GM18502 (cell line): ENCODE data around the gene PXMP4.
"Not testable (repeated sequence)": the region's sequence is repeated elsewhere in the genome, so short reads cannot be mapped to it uniquely, and the experiment has no call there.

Source experiments
- ATAC-seq: cut with Tn5 transposase; IDR thresholded peaks from one replicate; pipeline ENCODE4 v1.9.1; 2021; ENCODE audit warnings: mild to moderate bottlenecking; ENCODE audit not compliant: unreplicated experiment, poor library complexity

PXMP4 gene

GRCh38 chr20:33704197-33704924 lies 15.7 kb downstream of the PXMP4 start:
- no peak for ATAC-seq

GRCh38 chr20:33703498-33704137 lies 16.5 kb downstream of the PXMP4 start:
- ATAC-seq: no peak

GRCh38 chr20:33702861-33703260 lies 17.2 kb downstream of the PXMP4 start:
- ATAC-seq: no peak

- ATAC-seq: no peak
Observed at GRCh38 chr20:33701629-33702450, 18.3 kb downstream of the PXMP4 start.

GRCh38 chr20:33700696-33701441 lies 19.2 kb downstream of the PXMP4 start:
- not testable (repeated sequence) for ATAC-seq

- ATAC-seq: not testable (repeated sequence)
Observed at GRCh38 chr20:33698966-33699365, 21.1 kb downstream of the PXMP4 start.

- no peak for ATAC-seq
Observed at GRCh38 chr20:33697129-33697528, 23.0 kb downstream of the PXMP4 start.

- ATAC-seq: no peak
Observed at GRCh38 chr20:33696448-33696847, 23.7 kb downstream of the PXMP4 start.

GRCh38 chr20:33694639-33695012 lies 25.5 kb downstream of the PXMP4 start:
- no peak for ATAC-seq

GRCh38 chr20:33693741-33694638 lies 26.1 kb downstream of the PXMP4 start:
- ATAC-seq: no peak

GRCh38 chr20:33693289-33693688 lies 26.8 kb downstream of the PXMP4 start:
- ATAC-seq: no peak

GRCh38 chr20:33689973-33690372 lies 30.1 kb downstream of the PXMP4 start:
- ATAC-seq: no peak

- ATAC-seq: no peak
Observed at GRCh38 chr20:33689493-33689892, 30.6 kb downstream of the PXMP4 start.

GRCh38 chr20:33688938-33689424 lies 31.1 kb downstream of the PXMP4 start:
- no peak for ATAC-seq

GRCh38 chr20:33687993-33688937 lies 31.8 kb downstream of the PXMP4 start:
- ATAC-seq: no peak

GRCh38 chr20:33687370-33687915 lies 32.7 kb downstream of the PXMP4 start:
- ATAC-seq: no peak

GRCh38 chr20:33686984-33687366 lies 33.1 kb downstream of the PXMP4 start:
- ATAC-seq: no peak
